ENCODE measurements around the gene HAVCR1. TPM values are rescaled to one million over a fixed set of nuclear protein-coding genes. Genes with fewer than 3 reads are reported as not detected.
"Not testable (repeated sequence)": the region's sequence is repeated elsewhere in the genome, so short reads cannot be mapped to it uniquely, and the experiment has no call there.

Gene HAVCR1
- total RNA-seq, 1 donor from 2014 or later = 0.30 TPM

GRCh38 chr5:157049605-157050004 lies 9.3 kb downstream of the HAVCR1 start:
- no peak for DNase-seq

GRCh38 chr5:157047898-157048297 lies 11.0 kb downstream of the HAVCR1 start:
- no peak for DNase-seq

- not testable (repeated sequence) for DNase-seq
Measured at GRCh38 chr5:157047016-157047415, 11.9 kb downstream of the HAVCR1 start.

- no peak for DNase-seq
Measured at GRCh38 chr5:157046041-157046440, 12.9 kb downstream of the HAVCR1 start.

- DNase-seq = no peak
Measured at GRCh38 chr5:157045601-157046000, 13.3 kb downstream of the HAVCR1 start.

- no peak for DNase-seq
Measured at GRCh38 chr5:157038568-157039187, 20.2 kb downstream of the HAVCR1 start.

- not testable (repeated sequence) for DNase-seq
Measured at GRCh38 chr5:157034106-157035072, 24.5 kb downstream of the HAVCR1 start.

GRCh38 chr5:157033071-157033583 lies 25.8 kb downstream of the HAVCR1 start:
- DNase-seq = no peak

GRCh38 chr5:157030692-157031091 lies 28.2 kb downstream of the HAVCR1 start:
- no peak for DNase-seq

GRCh38 chr5:157029457-157029856 lies 29.5 kb downstream of the HAVCR1 start:
- no peak for DNase-seq

GRCh38 chr5:157027663-157028062 lies 31.3 kb downstream of the HAVCR1 start:
- DNase-seq = not testable (repeated sequence)

GRCh38 chr5:157026789-157027424 lies 32.0 kb downstream of the HAVCR1 start:
- DNase-seq = no peak

- no peak for DNase-seq
Measured at GRCh38 chr5:157025093-157025698, 33.7 kb downstream of the HAVCR1 start.

GRCh38 chr5:157024208-157024959 lies 34.5 kb downstream of the HAVCR1 start:
- no peak for DNase-seq

- no peak for DNase-seq
Measured at GRCh38 chr5:157022024-157022423, 36.9 kb downstream of the HAVCR1 start.

GRCh38 chr5:157020511-157021222 lies 38.2 kb downstream of the HAVCR1 start:
- no peak for DNase-seq

- DNase-seq = no peak
Measured at GRCh38 chr5:157020002-157020401, 38.9 kb downstream of the HAVCR1 start.

GRCh38 chr5:157014143-157014542 lies 44.8 kb downstream of the HAVCR1 start:
- DNase-seq = not testable (repeated sequence)

- DNase-seq = no peak
Measured at GRCh38 chr5:157006262-157006661, 52.7 kb downstream of the HAVCR1 start.

- DNase-seq = no peak
Measured at GRCh38 chr5:157004893-157005551, 53.9 kb downstream of the HAVCR1 start.

Measured in skin of body (tissue), 2 donors.